ENCODE data around the gene TRAK1. TPM values are rescaled to one million over a fixed set of nuclear protein-coding genes. Genes with fewer than 3 reads are reported as not detected.
"Not testable (repeated sequence)": the region's sequence is repeated elsewhere in the genome, so short reads cannot be mapped to it uniquely, and the experiment has no call there.

Gene TRAK1, protein sequence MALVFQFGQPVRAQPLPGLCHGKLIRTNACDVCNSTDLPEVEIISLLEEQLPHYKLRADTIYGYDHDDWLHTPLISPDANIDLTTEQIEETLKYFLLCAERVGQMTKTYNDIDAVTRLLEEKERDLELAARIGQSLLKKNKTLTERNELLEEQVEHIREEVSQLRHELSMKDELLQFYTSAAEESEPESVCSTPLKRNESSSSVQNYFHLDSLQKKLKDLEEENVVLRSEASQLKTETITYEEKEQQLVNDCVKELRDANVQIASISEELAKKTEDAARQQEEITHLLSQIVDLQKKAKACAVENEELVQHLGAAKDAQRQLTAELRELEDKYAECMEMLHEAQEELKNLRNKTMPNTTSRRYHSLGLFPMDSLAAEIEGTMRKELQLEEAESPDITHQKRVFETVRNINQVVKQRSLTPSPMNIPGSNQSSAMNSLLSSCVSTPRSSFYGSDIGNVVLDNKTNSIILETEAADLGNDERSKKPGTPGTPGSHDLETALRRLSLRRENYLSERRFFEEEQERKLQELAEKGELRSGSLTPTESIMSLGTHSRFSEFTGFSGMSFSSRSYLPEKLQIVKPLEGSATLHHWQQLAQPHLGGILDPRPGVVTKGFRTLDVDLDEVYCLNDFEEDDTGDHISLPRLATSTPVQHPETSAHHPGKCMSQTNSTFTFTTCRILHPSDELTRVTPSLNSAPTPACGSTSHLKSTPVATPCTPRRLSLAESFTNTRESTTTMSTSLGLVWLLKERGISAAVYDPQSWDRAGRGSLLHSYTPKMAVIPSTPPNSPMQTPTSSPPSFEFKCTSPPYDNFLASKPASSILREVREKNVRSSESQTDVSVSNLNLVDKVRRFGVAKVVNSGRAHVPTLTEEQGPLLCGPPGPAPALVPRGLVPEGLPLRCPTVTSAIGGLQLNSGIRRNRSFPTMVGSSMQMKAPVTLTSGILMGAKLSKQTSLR
- total RNA-seq: 10 to 100 TPM; 23.1 to 24.6 TPM

DNA sequence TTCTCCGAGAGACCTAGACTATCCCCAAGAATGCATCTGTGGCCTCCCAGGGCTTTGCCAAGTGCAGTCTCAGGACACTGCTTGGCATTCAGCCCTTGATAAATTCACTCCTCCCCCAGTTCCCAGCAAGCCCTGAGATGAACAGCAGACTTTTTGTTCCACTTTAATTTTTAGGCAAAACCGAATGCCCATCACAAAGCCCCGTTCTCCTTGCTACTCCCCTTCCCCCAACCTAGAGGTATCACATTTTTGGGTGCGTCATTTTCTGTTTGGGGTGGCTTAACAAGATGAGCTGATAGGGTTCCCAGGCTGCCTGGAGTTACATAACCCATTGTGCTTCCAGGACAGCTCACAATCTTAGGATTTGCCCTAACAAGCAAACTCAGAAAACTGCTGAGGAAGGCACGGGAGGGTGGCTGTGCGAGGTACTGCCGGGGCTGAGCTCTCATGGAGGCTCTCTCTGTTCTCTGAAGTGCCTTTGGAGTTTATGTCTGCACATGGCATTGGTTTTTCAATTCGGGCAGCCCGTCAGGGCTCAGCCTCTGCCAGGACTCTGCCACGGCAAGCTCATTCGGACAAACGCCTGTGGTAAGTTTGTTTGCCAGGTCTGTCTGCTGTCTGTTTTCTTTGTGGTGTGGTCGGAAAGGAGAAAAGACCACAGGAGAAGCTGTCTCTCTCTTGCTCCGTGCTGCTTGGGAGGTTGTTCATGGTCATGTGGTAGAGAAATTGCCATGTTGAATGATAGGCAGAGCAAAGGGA lies at the start of gene TRAK1:
Gene TRAK1, plus strand, starts transcription at position 385 of the 759 bp plus-strand sequence. Its CDS starts 113 bp downstream, at position 498.
- POLR2A ChIA-PET: no interaction called here
- CTCF ChIA-PET: no interaction called here

DNA sequence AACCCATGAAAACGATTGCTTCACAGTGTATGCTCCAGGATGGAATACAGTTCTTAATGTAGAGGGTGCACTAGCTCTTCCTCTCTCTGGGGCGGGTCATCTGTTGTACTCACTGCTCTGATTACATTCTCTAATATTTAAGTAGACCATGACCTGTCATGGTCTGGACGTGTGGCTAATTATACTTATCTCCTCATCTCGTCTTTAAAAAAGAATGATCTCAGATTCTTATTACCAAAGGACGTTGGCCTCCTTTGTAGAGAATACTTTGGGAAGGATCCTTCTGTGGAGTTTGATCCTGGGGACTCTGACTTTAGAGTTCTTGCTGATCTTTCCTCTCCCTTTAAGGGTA lies 48.4 kb upstream of the TRAK1 start:
- POLR2A ChIA-PET: no interaction called here

DNA sequence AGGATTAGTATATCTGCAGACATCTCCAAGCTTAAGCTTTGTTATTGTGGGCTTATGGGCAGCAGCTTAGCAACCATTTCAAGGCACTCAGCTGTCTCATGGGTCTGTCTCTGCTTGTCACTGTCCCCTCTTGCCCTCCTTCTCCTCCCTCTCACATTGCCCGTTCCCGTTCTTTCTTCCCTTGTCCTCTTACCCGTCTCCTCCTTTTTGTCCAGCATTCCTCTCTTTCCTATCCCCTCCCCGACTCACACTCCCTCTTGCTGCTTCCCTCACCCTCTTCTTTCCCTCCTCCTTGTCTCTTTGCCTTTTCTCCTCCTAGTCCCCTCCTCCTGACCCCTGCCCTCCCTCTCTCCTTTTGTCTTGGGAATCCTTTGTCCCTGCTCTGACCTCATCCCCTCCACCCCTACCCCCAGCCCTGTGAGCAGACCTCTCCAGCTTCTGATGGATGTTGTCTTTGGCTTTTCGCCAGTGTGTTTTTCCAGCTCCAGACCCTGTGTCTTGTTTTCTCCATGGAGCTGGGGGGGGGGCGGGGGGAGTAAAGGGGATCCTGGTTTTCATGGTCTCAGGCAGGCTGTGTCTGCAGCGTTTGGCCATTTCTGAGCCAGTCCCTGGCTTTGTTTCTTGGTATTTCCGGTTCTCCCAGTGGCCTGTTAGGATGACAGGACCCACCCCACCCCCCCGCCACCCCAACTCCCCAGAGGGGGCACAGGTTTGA lies 47.9 kb upstream of the TRAK1 start:
- ChIA-PET POLR2A (no interaction called here), CTCF (no interaction called here)

More for the DNA sequence above, 48.4 kb upstream of the TRAK1 start:
- CTCF ChIA-PET: no interaction called here

DNA sequence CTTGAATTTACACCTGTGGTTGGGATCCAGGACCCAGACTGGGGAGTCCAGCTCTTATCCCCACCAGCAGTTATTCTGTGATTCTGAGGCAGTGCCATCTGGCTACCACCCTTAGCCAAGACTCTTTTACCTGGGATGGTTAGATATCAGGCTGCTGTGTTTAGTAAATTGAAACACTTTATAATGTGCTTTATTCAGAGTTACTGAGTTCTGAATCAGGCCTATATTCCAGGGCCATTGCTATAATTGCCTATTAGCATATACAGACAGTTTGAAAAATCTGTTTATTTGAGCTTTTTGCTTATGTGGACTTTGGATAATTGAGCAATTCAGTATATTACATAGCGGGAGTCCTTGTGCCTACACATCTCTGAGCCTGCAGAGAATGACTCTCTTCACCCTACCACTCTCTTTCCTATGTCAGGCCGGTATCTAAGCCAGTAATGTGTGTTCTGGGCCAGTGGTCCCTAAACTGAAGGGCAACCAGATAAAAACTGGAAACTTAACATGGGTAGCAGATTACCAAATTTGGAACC lies 45.4 kb upstream of the TRAK1 start:
- ChIA-PET POLR2A (no interaction called here), CTCF (no interaction called here)

DNA sequence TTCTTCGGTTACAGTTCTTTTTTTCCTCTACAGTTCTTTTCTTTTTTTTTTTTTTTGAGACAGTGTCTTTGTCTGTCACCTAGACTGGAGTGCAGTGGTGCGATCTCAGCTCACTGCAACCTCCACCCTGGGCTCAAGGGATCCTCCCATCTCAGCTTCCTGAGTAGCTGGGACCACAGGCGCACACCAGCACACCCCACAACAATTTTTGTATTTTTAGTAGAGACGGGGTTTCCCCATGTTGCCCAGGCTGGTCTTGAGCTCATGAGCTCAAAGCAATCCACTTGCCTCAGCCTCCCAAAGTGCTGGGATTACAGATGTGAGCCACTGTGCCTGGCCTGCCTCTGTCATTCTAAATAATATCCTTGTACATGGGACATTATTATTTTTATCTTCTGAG lies 42.6 kb upstream of the TRAK1 start:
- POLR2A ChIA-PET, CTCF ChIA-PET: not testable (repeated sequence)

DNA sequence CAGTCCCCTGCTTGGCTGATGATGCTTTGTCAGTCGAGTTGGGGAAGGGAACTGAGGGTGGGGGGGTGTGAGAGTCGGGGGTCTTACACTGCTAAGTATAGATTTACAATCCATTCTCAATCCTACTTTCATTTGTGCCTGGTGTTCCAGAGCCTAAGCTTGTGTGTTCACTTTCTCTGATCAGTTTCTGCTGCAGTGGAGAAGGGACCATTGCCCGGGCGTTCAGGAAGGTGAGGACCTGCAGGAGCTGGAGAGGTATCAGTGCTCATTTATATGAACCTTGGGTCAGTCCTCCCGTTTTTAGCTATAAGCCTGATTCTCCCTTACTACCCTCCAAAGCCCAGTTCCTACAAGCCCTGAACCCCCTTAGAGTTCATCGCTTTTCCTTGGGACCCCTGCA lies 41.0 kb upstream of the TRAK1 start:
- ChIA-PET POLR2A (no interaction called here), CTCF (no interaction called here)

DNA sequence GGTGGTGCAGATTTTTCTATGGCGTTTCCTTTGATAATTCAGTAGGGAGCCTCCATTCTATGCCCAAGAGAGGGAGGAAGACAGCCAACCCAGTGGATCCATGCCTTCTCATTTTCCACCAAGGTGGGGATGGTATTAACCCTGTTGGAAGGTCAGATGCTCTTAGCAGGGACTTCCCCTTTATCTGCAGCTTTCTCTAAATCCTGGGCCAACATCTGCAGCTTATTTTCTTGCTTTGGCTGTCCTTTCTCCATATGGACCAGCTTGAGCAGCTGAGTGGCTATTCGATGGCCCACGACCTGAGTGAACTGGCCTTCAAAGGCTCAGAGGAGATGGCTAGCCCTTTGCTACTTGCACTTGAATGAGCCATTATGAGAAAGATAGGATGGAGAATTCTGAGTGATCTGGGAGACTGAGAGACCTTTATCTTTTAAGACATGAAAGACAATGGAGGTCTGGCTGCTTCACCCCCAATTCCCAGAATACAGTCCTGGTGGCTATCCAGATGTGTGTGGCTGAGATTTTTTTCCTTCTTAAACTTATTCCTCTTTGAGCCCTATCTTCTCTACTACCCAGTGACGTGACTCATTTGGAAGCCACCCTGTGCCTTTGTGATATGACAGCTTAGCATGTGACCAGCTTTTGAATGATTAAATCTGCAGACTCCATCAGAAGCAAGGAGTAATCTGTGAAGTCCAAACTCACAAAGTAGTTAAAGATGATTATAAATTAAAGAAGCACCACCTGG lies 39.6 kb upstream of the TRAK1 start:
- ChIA-PET CTCF (interaction anchor here (0.6 kb wide), 1 partner anchor 600 kb away, joined by 3 read pairs; no protein-coding TSS in a partner anchor), POLR2A (no interaction called here)

DNA sequence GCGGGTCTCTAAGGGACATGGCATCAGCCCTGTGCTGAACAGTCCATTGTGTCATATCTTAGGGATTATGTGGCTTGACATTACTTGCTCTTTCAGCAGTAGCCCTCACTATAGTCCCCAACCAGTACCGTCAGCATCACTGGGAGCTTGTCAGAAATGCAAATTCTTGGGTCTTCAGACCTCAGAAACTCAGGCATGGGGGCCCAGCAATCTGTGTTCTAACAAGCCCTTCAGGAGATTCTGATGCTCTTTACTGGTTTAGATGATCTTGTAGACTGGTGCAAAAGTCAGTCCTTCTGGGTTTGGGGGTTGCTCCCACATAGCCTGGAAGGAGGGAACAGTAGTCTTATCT lies 39.0 kb upstream of the TRAK1 start:
- POLR2A ChIA-PET: no interaction called here

DNA sequence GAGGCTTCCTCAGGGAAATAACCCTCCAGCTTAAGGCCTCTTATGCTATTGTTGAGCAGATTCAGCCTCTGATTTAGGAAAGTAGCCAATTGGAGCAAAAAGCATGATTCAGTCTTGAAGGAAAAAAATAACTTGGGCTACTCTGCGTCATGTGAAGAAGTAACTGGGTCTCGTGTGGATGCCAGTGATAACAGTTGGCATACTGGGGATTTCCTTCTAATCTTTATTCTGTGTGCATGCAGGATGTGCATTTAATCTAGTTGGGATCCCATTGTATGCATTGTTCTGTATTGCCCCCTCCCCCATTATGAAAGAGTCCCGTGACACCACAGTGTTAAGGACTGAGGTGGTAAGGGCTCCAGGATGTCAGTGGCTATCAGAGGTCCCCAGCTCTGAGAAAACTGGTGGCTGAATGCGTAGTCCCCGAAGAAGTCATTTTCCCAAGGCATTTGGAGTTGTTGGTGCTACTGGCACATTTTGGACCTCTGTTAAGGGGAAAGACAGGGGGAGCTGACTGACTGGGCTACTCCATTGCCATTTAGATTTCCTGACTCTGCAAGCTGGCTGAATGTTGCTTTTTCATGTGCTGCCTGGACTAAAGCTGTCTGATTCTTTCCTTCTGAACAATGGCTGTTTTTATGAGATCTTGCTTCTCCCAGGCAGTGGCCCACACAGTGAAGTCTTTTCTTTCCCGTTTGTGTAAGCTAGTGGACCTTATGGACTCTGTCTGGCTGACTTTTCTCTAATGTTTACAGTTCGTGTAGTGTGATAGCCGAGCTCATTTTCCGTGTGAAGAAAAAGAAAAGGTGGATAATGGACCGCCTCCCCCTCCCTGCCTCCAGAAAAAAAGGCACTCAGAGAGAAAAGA lies 38.4 kb upstream of the TRAK1 start:
- CTCF ChIA-PET: no interaction called here
- POLR2A ChIA-PET: no interaction called here

More for the DNA sequence above, 39.0 kb upstream of the TRAK1 start:
- CTCF ChIA-PET: no interaction called here

DNA sequence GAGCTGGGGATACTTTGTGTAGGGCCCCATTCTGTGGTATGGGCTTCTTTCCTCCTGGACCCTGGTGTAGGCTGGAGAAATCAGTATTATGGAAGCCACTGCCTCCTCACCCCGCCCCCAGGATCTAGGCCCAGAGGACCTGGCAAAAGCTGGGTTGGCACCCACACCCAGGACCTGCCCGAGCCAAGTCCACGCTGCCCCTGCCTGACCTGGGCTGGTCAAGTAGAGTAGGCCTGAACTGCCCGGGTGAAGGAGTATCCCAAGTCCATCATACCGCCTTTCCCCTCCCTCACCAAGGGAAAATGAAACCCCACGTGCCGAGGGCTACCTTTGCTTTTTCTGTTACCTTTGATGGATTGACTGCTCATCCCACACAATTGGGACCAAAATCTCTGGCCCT lies 37.7 kb upstream of the TRAK1 start:
- ChIA-PET CTCF (no interaction called here), POLR2A (no interaction called here)

DNA sequence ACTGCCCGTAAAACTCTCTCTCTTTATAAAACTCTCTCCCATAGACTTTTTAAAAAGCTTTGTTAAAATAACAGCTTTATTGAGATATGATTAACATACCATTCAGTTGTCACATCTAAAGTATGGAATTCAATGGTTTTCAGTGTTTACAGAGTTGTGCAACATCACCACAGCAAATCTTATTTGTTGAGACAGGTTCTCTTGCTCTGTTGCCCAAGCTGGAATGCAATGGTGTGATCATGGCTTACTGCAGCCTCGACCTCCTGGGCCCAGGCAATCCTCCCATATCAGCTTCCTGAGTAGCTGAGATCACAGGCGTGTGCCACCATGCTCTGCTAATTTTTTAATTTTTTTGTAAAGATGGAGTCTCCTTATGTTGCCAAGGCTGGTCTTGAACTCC lies 35.9 kb upstream of the TRAK1 start:
- POLR2A ChIA-PET: no interaction called here

DNA sequence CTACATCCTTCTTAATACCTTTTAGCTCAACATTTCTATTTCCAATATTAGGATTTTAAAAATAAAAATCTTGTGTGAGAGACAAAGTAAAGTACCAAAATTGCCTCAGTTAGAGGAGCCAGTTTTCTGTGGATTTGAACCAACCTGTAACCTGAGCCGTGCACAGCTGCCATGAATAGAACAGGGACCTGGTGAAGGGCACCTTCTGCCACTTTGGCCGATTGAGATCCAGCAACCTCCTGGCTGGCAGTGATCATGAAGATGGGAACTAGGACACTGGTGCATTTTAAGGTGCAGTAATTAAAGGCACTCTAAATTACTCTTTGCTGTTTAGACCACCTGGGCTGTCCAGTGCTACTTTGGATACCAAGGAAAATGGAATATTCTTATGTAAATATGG lies 34.3 kb upstream of the TRAK1 start:
- ChIA-PET CTCF (no interaction called here), POLR2A (no interaction called here)

More for the DNA sequence above, 35.9 kb upstream of the TRAK1 start:
- CTCF ChIA-PET: interaction anchor here (1.0 kb wide), 1 partner anchor 27 kb away, joined by 3 read pairs; no protein-coding TSS in a partner anchor

DNA sequence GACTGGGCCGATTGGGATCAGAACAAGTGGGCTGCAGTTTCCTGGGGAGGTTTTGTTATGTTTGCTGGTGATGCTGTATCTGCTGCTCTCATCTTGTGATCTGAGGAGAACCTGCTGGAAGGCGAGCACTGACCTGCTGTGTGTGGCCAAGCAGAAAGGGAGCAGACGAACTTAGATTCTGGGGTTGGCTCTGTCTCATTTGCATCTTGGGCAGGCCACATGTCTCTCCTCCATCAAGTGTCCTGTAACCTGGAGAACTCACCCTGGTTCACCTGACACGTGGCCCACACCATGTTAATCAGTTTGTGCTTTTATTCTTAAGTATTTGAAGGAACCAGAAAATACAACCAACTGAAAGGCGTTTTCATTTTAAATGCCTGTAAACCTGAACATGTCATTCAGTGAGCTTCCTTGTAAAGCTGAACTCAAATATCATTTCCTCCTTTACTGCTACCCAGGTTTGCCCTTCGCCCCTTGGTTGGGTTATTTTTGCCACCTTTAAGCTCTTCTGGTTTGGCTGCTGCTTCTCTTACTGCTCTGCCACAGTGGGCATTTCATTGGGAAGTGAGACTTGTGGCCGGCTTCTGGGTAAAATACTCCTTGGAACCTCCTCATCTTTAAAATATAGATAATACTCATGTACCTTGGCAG lies 33.5 kb upstream of the TRAK1 start:
- POLR2A ChIA-PET: no interaction called here
- CTCF ChIA-PET: no interaction called here

DNA sequence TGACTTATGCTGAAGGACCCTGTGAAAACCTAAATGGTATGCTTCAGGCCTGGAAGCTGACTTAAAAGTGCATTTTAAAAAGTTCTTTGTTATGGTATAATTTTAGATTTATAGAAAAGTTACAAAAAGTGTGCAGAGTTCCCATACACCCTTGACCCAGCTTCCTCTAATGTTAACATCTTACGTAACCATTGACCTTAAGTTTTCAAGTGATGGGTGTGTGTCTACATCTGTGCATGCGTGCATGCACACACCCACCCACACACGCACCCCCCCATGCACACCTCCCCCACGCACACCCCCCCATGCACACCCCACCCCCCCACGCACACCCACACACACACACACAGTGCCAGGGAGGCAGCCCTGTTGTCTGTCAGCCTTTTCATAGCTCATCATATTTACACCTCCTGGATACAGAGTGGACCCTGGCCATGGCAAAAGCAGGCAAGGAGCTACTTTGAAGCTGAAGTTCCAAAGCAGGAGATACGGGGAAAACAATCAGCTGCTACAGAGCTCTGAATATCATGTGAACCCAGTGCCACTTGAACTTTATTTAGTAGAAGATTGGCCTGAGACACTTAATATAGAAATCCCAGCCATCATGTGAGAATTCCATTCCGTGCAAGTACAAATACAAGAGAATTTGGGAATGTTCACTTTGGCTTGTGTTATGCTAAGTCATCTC lies 30.0 kb upstream of the TRAK1 start:
- POLR2A ChIA-PET: no interaction called here

DNA sequence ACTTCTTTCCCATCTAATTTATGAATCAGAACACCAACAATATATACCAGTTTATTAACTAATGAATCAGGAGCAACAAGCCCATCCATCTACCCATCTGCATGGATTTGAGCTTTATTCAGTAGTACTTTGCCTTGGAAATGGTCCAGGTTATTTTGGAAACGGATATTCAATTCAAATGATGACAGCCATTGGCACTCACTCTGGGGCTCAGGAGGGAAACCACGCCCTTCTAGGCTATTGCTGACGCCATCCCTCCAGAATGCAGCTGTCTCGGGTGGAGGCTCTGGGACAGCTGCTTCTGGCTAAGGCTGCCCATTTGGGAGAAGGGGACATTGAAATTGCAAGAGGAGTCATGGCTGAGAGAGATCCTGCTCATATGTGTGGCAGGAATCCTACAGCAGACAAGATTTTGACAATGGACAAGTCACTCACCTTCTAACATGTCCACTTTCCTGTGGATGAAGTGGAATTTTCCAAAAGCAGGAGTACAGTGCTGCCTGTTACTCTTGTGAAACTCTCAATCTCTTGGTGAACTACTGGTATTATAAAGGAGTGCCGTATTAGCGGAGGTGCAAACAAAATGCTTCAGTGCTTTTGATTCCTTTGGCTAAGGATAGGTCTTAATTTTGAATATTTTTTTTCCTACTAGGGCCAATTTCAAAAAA lies 29.3 kb upstream of the TRAK1 start:
- CTCF ChIA-PET: no interaction called here

More for the DNA sequence above, 30.0 kb upstream of the TRAK1 start:
- CTCF ChIA-PET: no interaction called here

DNA sequence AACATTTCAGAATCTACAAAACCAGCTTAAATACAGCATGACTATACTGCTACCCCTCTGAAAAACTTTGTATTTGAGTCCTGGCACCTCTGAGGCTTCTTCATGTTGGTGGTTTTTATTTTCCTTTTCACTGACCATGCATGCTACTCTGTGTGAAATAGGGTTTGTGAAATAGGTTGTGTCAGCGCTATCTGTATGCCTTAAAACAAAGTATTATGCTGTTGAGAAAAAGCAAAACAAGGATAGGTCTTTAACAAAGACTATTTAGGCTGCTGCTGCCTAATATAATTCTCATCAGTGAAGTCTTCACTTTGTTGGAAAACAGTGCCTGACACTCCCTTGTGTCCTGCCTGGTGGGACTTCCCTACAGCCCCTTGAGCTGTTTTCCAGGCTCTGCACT lies 28.7 kb upstream of the TRAK1 start:
- CTCF ChIA-PET: no interaction called here
- POLR2A ChIA-PET: no interaction called here

More for the DNA sequence above, 29.3 kb upstream of the TRAK1 start:
- POLR2A ChIA-PET: no interaction called here

All from activated CD8-positive, alpha-beta memory T cell treated with anti-CD3 and anti-CD28 coated beads for 36 hours (primary cell).